HL-60 (cell line): ENCODE measurements around the gene DENND2D.

Experiments
- POLR2AphosphoS5 ChIP-seq: IDR thresholded peaks from 2 replicates; pipeline ENCODE4 v1.6.1; 2012; ENCODE audit warnings: low read depth
- TF ChIP-seq, protein P1 (sequence below): IDR thresholded peaks from one replicate; pipeline ENCODE4 v1.5.1; 2011; ENCODE audit warnings: low read length, control low read depth, inconsistent platforms; ENCODE audit not compliant: insufficient read depth
- TF ChIP-seq, protein P2 (sequence below): IDR thresholded peaks from 2 replicates; pipeline ENCODE4 v1.6.1; 2012; ENCODE audit warnings: low read depth; ENCODE audit not compliant: insufficient replicate concordance

- TF ChIP-seq, protein P1, sequence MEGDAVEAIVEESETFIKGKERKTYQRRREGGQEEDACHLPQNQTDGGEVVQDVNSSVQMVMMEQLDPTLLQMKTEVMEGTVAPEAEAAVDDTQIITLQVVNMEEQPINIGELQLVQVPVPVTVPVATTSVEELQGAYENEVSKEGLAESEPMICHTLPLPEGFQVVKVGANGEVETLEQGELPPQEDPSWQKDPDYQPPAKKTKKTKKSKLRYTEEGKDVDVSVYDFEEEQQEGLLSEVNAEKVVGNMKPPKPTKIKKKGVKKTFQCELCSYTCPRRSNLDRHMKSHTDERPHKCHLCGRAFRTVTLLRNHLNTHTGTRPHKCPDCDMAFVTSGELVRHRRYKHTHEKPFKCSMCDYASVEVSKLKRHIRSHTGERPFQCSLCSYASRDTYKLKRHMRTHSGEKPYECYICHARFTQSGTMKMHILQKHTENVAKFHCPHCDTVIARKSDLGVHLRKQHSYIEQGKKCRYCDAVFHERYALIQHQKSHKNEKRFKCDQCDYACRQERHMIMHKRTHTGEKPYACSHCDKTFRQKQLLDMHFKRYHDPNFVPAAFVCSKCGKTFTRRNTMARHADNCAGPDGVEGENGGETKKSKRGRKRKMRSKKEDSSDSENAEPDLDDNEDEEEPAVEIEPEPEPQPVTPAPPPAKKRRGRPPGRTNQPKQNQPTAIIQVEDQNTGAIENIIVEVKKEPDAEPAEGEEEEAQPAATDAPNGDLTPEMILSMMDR: no peak
- TF ChIP-seq, protein P2, sequence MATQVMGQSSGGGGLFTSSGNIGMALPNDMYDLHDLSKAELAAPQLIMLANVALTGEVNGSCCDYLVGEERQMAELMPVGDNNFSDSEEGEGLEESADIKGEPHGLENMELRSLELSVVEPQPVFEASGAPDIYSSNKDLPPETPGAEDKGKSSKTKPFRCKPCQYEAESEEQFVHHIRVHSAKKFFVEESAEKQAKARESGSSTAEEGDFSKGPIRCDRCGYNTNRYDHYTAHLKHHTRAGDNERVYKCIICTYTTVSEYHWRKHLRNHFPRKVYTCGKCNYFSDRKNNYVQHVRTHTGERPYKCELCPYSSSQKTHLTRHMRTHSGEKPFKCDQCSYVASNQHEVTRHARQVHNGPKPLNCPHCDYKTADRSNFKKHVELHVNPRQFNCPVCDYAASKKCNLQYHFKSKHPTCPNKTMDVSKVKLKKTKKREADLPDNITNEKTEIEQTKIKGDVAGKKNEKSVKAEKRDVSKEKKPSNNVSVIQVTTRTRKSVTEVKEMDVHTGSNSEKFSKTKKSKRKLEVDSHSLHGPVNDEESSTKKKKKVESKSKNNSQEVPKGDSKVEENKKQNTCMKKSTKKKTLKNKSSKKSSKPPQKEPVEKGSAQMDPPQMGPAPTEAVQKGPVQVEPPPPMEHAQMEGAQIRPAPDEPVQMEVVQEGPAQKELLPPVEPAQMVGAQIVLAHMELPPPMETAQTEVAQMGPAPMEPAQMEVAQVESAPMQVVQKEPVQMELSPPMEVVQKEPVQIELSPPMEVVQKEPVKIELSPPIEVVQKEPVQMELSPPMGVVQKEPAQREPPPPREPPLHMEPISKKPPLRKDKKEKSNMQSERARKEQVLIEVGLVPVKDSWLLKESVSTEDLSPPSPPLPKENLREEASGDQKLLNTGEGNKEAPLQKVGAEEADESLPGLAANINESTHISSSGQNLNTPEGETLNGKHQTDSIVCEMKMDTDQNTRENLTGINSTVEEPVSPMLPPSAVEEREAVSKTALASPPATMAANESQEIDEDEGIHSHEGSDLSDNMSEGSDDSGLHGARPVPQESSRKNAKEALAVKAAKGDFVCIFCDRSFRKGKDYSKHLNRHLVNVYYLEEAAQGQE: no peak
- no peak for TF ChIP-seq POLR2AphosphoS5
Observed at GRCh38 chr1:111174070-111174469, 26.4 kb downstream of the DENND2D start.
